GM18873 (cell line): ENCODE measurements around the gene ATP5PD.

Experiments used
- ATAC-seq: cut with Tn5 transposase; IDR thresholded peaks from one replicate; pipeline ENCODE4 v1.9.1; 2021; ENCODE audit warnings: mild to moderate bottlenecking, moderate library complexity, moderate number of reproducible peaks; ENCODE audit not compliant: unreplicated experiment, low FRiP score

Gene ATP5PD

DNA sequence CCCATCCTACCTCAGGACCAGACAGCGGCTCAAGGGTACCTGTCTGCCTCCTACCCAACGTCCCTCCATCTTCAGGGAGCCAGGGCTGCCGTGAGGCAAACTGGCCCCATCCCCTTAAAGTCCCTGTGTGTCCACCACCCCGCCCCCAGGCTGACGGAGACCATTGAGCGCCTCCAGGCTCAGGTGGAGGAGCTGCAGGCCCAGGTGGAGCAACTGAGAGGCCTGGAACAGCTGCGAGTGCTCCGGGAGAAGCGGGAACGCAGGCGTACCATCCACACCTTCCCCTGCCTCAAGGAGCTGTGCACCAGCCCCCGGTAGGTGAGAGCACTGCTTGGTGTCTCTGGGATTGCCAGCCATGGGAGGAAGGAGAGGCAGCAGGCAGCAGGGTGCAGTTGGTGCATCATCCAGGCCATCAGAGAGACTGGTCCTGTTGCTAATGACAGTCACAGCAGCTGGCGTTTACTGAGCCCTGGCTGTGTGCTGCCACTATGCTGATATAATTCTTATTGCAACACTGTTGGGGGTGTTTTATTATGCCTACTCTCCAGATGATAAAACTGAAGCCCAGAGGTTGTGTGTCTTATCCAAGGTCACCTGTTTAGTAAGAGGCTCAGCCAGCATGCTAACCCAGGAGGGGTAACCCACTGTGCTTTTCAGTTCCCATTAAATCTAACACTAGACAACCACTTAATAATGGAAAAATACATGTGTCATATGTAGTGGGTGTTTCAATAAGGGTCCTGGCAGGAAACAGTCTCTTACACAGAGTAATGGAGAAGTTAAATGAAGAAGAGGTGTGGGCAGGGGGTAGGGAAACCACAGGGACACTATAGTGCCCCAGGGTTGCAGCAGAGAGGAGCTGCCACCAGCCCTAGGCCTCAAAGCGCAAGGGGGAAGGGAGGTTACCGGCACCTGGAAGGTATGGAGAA lies 44.6 kb downstream of the ATP5PD start:
- no peak for ATAC-seq

DNA sequence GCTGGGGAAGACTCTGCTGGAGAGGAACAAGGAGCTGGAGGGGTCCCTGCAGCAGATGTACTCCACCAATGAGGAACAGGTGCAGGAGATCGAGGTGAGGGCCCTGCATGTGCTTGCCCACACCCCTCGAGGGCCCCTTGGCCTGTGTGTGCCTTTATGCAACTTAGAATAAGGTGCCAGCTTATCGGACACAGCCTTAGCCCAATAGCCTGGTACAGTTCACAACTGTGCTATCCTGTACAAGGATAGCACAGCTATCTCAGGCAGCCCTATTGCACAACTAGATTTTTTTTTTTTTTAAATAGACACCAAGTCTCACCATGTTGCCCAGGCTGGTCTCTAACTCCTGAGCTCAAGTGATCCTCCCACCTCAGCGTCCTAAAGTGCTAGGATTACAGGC lies 47.2 kb downstream of the ATP5PD start:
- ATAC-seq = no peak

GRCh38 chr17:74998783-74999182 lies 48.0 kb downstream of the ATP5PD start:
- no peak for ATAC-seq

DNA sequence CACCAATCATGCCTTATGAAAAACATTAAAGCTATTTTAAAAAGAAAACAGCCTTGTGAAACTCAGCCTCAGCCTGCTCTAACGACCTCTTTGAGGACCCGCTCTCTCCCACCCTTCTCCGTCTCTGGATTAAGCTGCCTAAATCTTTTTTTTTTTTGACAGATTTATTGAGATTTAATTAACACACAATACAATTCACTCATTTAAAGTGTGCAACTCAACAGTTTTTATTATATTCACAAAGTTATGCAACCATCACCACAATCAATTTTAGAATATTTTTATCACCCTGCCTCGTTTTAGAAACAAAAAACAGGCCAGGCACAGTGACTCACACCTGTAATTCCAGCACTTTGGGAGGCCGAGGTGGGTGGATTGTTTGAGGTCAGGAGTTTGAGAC lies 50.9 kb downstream of the ATP5PD start:
- no peak for ATAC-seq

- no peak for ATAC-seq
These were observed 52.3 kb downstream of the ATP5PD start for GRCh38 chr17:74994440-74994839.

GRCh38 chr17:74992223-74992622 lies 54.5 kb downstream of the ATP5PD start:
- ATAC-seq = no peak

DNA sequence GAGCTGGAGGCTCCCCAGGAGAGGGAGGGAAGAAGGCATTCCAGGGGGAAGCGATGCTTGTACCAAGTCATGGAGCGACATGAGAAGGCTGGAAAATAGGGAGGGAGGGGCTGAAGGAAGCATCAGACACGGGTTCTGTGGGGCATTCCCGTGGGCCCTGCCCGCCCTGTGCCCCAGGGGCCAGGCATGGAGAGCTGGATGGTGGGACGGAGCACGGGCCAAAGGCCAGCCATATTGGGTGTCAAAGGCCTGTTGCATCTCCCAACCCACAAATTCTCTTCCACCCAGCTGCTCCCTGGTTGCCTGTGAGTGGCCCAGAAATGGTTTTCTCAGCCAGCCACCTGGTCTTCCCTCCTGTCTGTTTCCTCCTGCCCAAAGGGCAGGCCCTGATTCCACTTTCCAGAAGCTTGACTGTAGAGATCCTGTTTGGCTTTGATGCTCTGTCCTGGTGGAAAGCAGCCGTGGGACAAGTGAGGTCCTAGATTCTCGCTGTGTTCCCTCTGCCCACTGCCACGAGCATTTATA lies 56.1 kb downstream of the ATP5PD start:
- no peak for ATAC-seq
